ENCODE data around the gene ART4.
A peak's percentile ranks its signal among the peaks of the same experiment; 100 is the strongest.

Gene ART4

GRCh38 chr12:14802247-14802646, 41.1 kb downstream of the ART4 start:
- Histone ChIP-seq H3K4me3 (ENCODE audit: low read depth, low read length) (peak overlapping the region; percentile 93), H3K27me3 (replicated peaks) (no peaks in the 10 kb centered on the region), H3K36me3 (replicated peaks) (peaks cover 16% of the 10 kb centered on the region), H3K27ac (peak overlapping the region; percentile 100)
- in situ Hi-C loops (cut with HindIII; ENCODE audit: low pct_ligation_motif_present, low sequenced_read_pairs): no loop called here
- DNase-seq: no peak
- no peak for TF ChIP-seq CTCF (IDR thresholded peaks at IDR 0.05; ENCODE audit: low read depth, low read length, missing control alignments)

GRCh38 chr12:14795028-14795448, 48.3 kb downstream of the ART4 start:
- H3K27ac ChIP-seq: no peak overlapping the region
- no peaks in the 10 kb centered on the region for H3K27me3 ChIP-seq (replicated peaks)
- no peak for DNase-seq
- H3K36me3 ChIP-seq (replicated peaks): peaks cover 44% of the 10 kb centered on the region
- H3K4me3 ChIP-seq (ENCODE audit: low read depth, low read length): no peak overlapping the region
- in situ Hi-C loops (cut with HindIII; ENCODE audit: low pct_ligation_motif_present, low sequenced_read_pairs): no loop called here
- TF ChIP-seq CTCF (IDR thresholded peaks at IDR 0.05; ENCODE audit: low read depth, low read length, missing control alignments): no peak

GRCh38 chr12:14785568-14785967, 57.8 kb downstream of the ART4 start:
- no peak for TF ChIP-seq CTCF (IDR thresholded peaks at IDR 0.05; ENCODE audit: low read depth, low read length, missing control alignments)
- in situ Hi-C loops (cut with HindIII; ENCODE audit: low pct_ligation_motif_present, low sequenced_read_pairs): no loop called here
- DNase-seq: no peak
- no peak overlapping the region for H3K4me3 ChIP-seq (ENCODE audit: low read depth, low read length)
- H3K27ac ChIP-seq: no peak overlapping the region
- H3K27me3 ChIP-seq (replicated peaks): no peaks in the 10 kb centered on the region
- H3K36me3 ChIP-seq (replicated peaks): peaks cover 43% of the 10 kb centered on the region

- H3K27ac ChIP-seq: no peak overlapping the region
Observed at GRCh38 chr12:14784471-14784870, 58.9 kb downstream of the ART4 start.

GRCh38 chr12:14782756-14783155, 60.6 kb downstream of the ART4 start:
- in situ Hi-C loops (cut with HindIII; ENCODE audit: low pct_ligation_motif_present, low sequenced_read_pairs): no loop called here
- Histone ChIP-seq H3K4me3 (ENCODE audit: low read depth, low read length) (no peak overlapping the region), H3K36me3 (replicated peaks) (peaks cover 19% of the 10 kb centered on the region), H3K27ac (no peak overlapping the region), H3K27me3 (replicated peaks) (no peaks in the 10 kb centered on the region)
- TF ChIP-seq CTCF (IDR thresholded peaks at IDR 0.05; ENCODE audit: low read depth, low read length, missing control alignments): no peak
- DNase-seq: no peak

More at GRCh38 chr12:14784471-14784870, 58.9 kb downstream of the ART4 start:
- in situ Hi-C loops (cut with HindIII; ENCODE audit: low pct_ligation_motif_present, low sequenced_read_pairs): no loop called here
- DNase-seq: no peak
- TF ChIP-seq CTCF (IDR thresholded peaks at IDR 0.05; ENCODE audit: low read depth, low read length, missing control alignments): no peak
- Histone ChIP-seq H3K27me3 (replicated peaks) (no peaks in the 10 kb centered on the region), H3K4me3 (ENCODE audit: low read depth, low read length) (no peak overlapping the region), H3K36me3 (replicated peaks) (peaks cover 32% of the 10 kb centered on the region)

- TF ChIP-seq CTCF (IDR thresholded peaks at IDR 0.05; ENCODE audit: low read depth, low read length, missing control alignments): no peak
- DNase-seq: no peak
- Histone ChIP-seq H3K27me3 (replicated peaks) (no peaks in the 10 kb centered on the region), H3K36me3 (replicated peaks) (peaks cover 8% of the 10 kb centered on the region), H3K4me3 (ENCODE audit: low read depth, low read length) (no peak overlapping the region), H3K27ac (no peak overlapping the region)
- in situ Hi-C loops (cut with HindIII; ENCODE audit: low pct_ligation_motif_present, low sequenced_read_pairs): no loop called here
Observed at GRCh38 chr12:14781563-14781962, 61.8 kb downstream of the ART4 start.
